Activated CD8-positive, alpha-beta memory T cell treated with anti-CD3 and anti-CD28 coated beads for 4 hours (primary cell): ENCODE results near the gene NRARP.

Source experiments
- DNase-seq, 2 donors: peaks; one replicate each; pipeline ENCODE4 v3.0.0-alpha.2; 2020; ENCODE audit warnings: low read depth in 2 of 2

Gene NRARP

GRCh38 chr9:137321726-137322361, 19.8 kb upstream of the NRARP start:
- no peak for DNase-seq

GRCh38 chr9:137320555-137321384, 18.7 kb upstream of the NRARP start:
- no peak for DNase-seq

GRCh38 chr9:137319739-137320551, 17.9 kb upstream of the NRARP start:
- no peak for DNase-seq

GRCh38 chr9:137319011-137319738, 17.1 kb upstream of the NRARP start:
- DNase-seq: no peak

- no peak for DNase-seq
These were observed 16.5 kb upstream of the NRARP start for GRCh38 chr9:137318602-137319001.

GRCh38 chr9:137317718-137318511, 15.8 kb upstream of the NRARP start:
- DNase-seq: no peak

- no peak for DNase-seq
These were observed 15.1 kb upstream of the NRARP start for GRCh38 chr9:137317021-137317717.

GRCh38 chr9:137316012-137316981, 14.2 kb upstream of the NRARP start:
- DNase-seq: no peak

GRCh38 chr9:137315581-137316011, 13.5 kb upstream of the NRARP start:
- DNase-seq: no peak

- no peak for DNase-seq
These were observed 12.8 kb upstream of the NRARP start for GRCh38 chr9:137314561-137315560.

- no peak for DNase-seq
These were observed 12.0 kb upstream of the NRARP start for GRCh38 chr9:137313956-137314560.

- no peak for DNase-seq
These were observed 11.4 kb upstream of the NRARP start for GRCh38 chr9:137313326-137313936.

- no peak for DNase-seq
These were observed 10.8 kb upstream of the NRARP start for GRCh38 chr9:137312852-137313325.

GRCh38 chr9:137311986-137312851, 10.1 kb upstream of the NRARP start:
- DNase-seq: no peak

- DNase-seq: peak in 1 of 2 donors; percentile 19
These were observed 9.3 kb upstream of the NRARP start for GRCh38 chr9:137311171-137311985.
